ENCODE data around the gene LRRC26. TPM values are rescaled to one million over a fixed set of nuclear protein-coding genes. Genes with fewer than 3 reads are reported as not detected.
A peak's percentile ranks its signal among the peaks of the same experiment; 100 is the strongest.

LRRC26 gene
- polyA plus RNA-seq, 1 experiment: not detected

- Histone ChIP-seq H3K36me3 (ENCODE audit: control insufficient read depth, insufficient read depth, low read length) (no peaks in the 10 kb centered on the region), H3K27me3 (ENCODE audit: control insufficient read depth, insufficient read depth, low read length) (peaks cover 17% of the 10 kb centered on the region), H3K4me3 (ENCODE audit: low read depth, low read length) (peak overlapping the region; percentile 37)
- CTCF ChIA-PET: interaction anchor here (0.9 to 1.2 kb wide), 2 partner anchors 17 to 20 kb away, joined by 3 read pairs; partner anchors contain the start of gene GRIN1
- no peak for DNase-seq (ENCODE audit: low read depth)
- TF ChIP-seq CTCF (IDR thresholded peaks at IDR 0.05; ENCODE audit: insufficient read depth, low read depth, low read length): no peak
- POLR2A ChIA-PET: no interaction called here
Measured at GRCh38 chr9:137156567-137157375, 13.1 kb downstream of the LRRC26 start.

DNA sequence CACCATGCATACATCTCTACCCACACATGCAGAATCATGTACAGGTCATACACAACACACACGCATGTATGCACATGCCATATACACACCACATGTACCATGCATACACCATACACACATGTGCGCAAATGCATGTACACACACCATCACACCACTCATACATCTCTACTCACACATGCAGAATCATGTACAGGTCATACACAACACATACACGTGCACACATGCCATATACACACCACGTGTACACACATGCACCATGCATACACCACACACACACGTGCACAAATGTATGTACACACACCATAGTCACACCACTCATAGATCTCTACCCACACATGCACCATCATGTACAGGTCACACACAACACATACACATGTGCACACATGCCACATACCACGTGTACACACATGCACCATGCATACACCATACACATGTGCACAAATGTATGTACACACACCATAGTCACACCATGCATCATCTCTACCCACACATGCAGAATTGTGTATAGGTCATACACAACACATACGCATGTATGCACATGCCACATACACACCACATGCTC, 16.9 kb downstream of the LRRC26 start:
- no peak overlapping the region for H3K4me3 ChIP-seq (ENCODE audit: low read depth, low read length)
- TF ChIP-seq CTCF (IDR thresholded peaks at IDR 0.05; ENCODE audit: insufficient read depth, low read depth, low read length): no peak
- H3K36me3 ChIP-seq (ENCODE audit: control insufficient read depth, insufficient read depth, low read length): no peaks in the 10 kb centered on the region
- DNase-seq (ENCODE audit: low read depth): no peak
- ChIA-PET CTCF (no interaction called here), POLR2A (no interaction called here)
- H3K27me3 ChIP-seq (ENCODE audit: control insufficient read depth, insufficient read depth, low read length): peaks cover 5% of the 10 kb centered on the region; the same call in 1 of the 2 replicates

DNA sequence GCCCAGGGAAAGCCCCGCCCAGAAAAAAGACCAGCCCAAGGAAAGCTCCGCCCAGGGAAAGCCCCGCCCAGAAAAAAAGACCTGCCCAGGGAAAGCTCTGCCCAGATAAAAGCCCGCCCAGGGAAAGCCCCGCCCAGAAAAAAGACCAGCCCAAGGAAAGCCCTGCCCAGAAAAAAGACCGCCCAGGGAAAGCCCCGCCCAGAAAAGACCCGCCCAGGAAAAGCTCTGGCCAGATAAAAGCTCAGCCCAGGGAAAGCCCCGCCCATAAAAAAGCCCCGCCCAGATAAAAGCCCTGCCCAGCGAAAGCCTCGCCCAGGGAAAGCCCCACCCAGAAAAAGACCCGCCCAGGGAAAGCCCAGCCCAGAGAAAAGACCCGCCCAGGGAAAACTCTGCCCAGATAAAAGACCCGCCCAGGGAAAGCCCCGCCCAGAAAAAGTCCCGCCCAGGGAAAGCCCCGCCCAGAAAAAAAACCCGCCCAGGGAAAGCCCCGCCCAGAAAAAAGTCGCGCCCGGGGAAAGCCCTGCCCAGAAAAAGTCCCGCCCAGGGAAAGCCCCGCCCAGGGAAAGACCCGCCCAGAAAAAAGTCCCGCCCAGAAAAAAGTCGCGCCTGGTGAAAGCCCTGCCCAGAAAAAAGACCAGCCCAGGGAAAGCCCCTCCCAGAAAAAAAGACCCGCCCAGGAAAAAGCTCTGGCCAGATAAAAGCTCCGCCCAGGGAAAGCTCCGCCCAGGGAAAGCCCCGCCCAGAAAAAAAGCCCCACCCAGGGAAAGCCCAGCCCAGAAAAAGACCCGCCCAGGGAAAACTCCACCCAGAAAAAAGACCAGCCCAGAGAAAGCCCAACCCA, 19.0 kb downstream of the LRRC26 start:
- Histone ChIP-seq H3K36me3 (ENCODE audit: control insufficient read depth, insufficient read depth, low read length) (no peaks in the 10 kb centered on the region), H3K27me3 (ENCODE audit: control insufficient read depth, insufficient read depth, low read length) (0 out of 2 replicates have a peak, but pooled peaks cover 3% of the 10 kb centered on the region), H3K4me3 (ENCODE audit: low read depth, low read length) (no peak overlapping the region)
- ChIA-PET POLR2A (no interaction called here), CTCF (interaction anchor here (0.7 to 1.0 kb wide), 3 partner anchors 11 to 73 kb away, joined by 3 read pairs; no protein-coding TSS in a partner anchor)
- no peak for DNase-seq (ENCODE audit: low read depth)
- TF ChIP-seq CTCF (IDR thresholded peaks at IDR 0.05; ENCODE audit: insufficient read depth, low read depth, low read length): no peak

- no peaks in the 10 kb centered on the region for H3K36me3 ChIP-seq (ENCODE audit: control insufficient read depth, insufficient read depth, low read length)
- DNase-seq (ENCODE audit: low read depth): no peak
- CTCF ChIA-PET: interaction anchor here (0.7 kb wide), 2 partner anchors 25 to 73 kb away, joined by 3 read pairs; no protein-coding TSS in a partner anchor
- no peak overlapping the region for H3K4me3 ChIP-seq (ENCODE audit: low read depth, low read length)
- POLR2A ChIA-PET: no interaction called here
- 0 out of 2 replicates have a peak, but pooled peaks cover 3% of the 10 kb centered on the region for H3K27me3 ChIP-seq (ENCODE audit: control insufficient read depth, insufficient read depth, low read length)
- TF ChIP-seq CTCF (IDR thresholded peaks at IDR 0.05; ENCODE audit: insufficient read depth, low read depth, low read length): no peak
Measured at GRCh38 chr9:137149942-137150616, 19.8 kb downstream of the LRRC26 start.
